Hindlimb muscle (tissue), 1 donor: Measurements from ENCODE around the gene PANK1. TPM values are rescaled to one million over a fixed set of nuclear protein-coding genes. Genes with fewer than 3 reads are reported as not detected.

ENCODE experiments used
- polyA plus RNA-seq: library from polyadenylated mRNA; unstranded; fragments of 120-200 nt; gene quantifications from one replicate; pipeline ENCODE4 v1.2.1, GENCODE V29; 2013; ENCODE audit not compliant: insufficient read length

The PANK1 gene
- polyA plus RNA-seq, 1 donor = 16.0 TPM

Other genes starting within 250 kb of the PANK1 start
- 8.5 TPM for gene IFIT5, start 230.7 kb downstream of the PANK1 start, polyA plus RNA-seq
- 1.9 TPM for gene SLC16A12, start 109.6 kb downstream of the PANK1 start, polyA plus RNA-seq
- gene KIF20B, start 56.3 kb upstream of the PANK1 start, polyA plus RNA-seq = 5.2 TPM